IMR-90 (cell line): ENCODE results near the gene BEND2. TPM values are rescaled to one million over a fixed set of nuclear protein-coding genes. Genes with fewer than 3 reads are reported as not detected.

ENCODE experiments used
- ATAC-seq: fragments of 200-7000 bp; cut with Tn5 transposase; 2 replicates; pipeline ENCODE4 v1.9.1; 2020; ENCODE audit warnings: low read depth, mild to moderate bottlenecking, moderate library complexity
- BruUV-seq: library from RNA; stranded (reverse); fragments of 400-500 nt; replicated peaks from 2 replicates; lab custom pipeline; 2021; lab: Mats Ljungman, UMichigan
- CTCF ChIA-PET: fragments of 300-600 bp; formaldehyde crosslinking; extraction: SDS; loops from one replicate; lab custom pipeline; 2021; ENCODE audit warnings: antibody characterized with exemption; lab: Yijun Ruan, JAX
- POLR2A ChIA-PET: fragments of 300-600 bp; sonication (Branson Sonifier 250); formaldehyde crosslinking; loops from one replicate; lab custom pipeline; 2022; ENCODE audit warnings: antibody characterized with exemption; ENCODE audit not compliant: unreplicated experiment; lab: Charles Lee
- DNase-seq: peaks from one replicate; pipeline ENCODE4 v3.0.0; 2013
- H2AFZ ChIP-seq: replicated peaks from 2 replicates; pipeline ENCODE3; 2013; ENCODE audit warnings: low read length, mild to moderate bottlenecking; ENCODE audit not compliant: poor library complexity
- H2AK5ac ChIP-seq: 2 replicates; pipeline ENCODE4 v1.6.1; 2013; ENCODE audit warnings: low read depth, low read length, inconsistent platforms
- H2AK9ac ChIP-seq: replicated peaks from 2 replicates; pipeline ENCODE3; 2013; ENCODE audit warnings: mild to moderate bottlenecking, low read depth, low read length, moderate library complexity; ENCODE audit not compliant: poor library complexity
- H2BK120ac ChIP-seq: 2 replicates; pipeline ENCODE4 v1.6.1; 2013; ENCODE audit warnings: low read depth, low read length, inconsistent platforms
- H2BK15ac ChIP-seq: 3 replicates; pipeline ENCODE4 v1.6.1; 2013; ENCODE audit warnings: low read depth, low read length, inconsistent platforms
- H2BK20ac ChIP-seq: 2 replicates; pipeline ENCODE4 v1.6.1; 2013; ENCODE audit warnings: low read depth, mild to moderate bottlenecking, inconsistent platforms, low read length, moderate library complexity
- H2BK5ac ChIP-seq: 2 replicates; pipeline ENCODE4 v1.6.1; 2013; ENCODE audit warnings: mild to moderate bottlenecking, low read depth, low read length, inconsistent platforms; ENCODE audit not compliant: poor library complexity, severe bottlenecking
- H3K14ac ChIP-seq: replicated peaks from 2 replicates; pipeline ENCODE4 v1.6.1; 2013; ENCODE audit warnings: low read depth, low read length, inconsistent platforms
- H3K18ac ChIP-seq: 2 replicates; pipeline ENCODE4 v1.6.1; 2013; ENCODE audit warnings: low read depth, low read length, control low read depth
- H3K23ac ChIP-seq: 2 replicates; pipeline ENCODE4 v1.6.1; 2013; ENCODE audit warnings: low read depth, low read length, inconsistent platforms
- H3K27ac ChIP-seq: 2 replicates; pipeline ENCODE4 v1.5.1; 2013; ENCODE audit warnings: mild to moderate bottlenecking, control low read depth, low read length; ENCODE audit not compliant: insufficient read depth
- H3K27me3 ChIP-seq: 2 replicates; pipeline ENCODE4 v1.6.1; 2013; ENCODE audit warnings: low read length; ENCODE audit not compliant: control insufficient read depth, insufficient read depth
- H3K36me3 ChIP-seq: 2 replicates; pipeline ENCODE4 v1.6.1; 2013; ENCODE audit warnings: low read length, mixed read lengths; ENCODE audit not compliant: control insufficient read depth, insufficient read depth
- H3K4ac ChIP-seq: 2 replicates; pipeline ENCODE4 v1.6.1; 2013; ENCODE audit warnings: low read depth, low read length, inconsistent platforms
- H3K4me1 ChIP-seq: 2 replicates; pipeline ENCODE4 v1.6.1; 2013; ENCODE audit warnings: low read length, mixed read lengths; ENCODE audit not compliant: control insufficient read depth, insufficient read depth
- H3K4me2 ChIP-seq: 2 replicates; pipeline ENCODE4 v1.6.1; 2013; ENCODE audit warnings: low read depth, mild to moderate bottlenecking, control low read depth, low read length, moderate library complexity
- H3K4me3 ChIP-seq: 2 replicates; pipeline ENCODE4 v1.5.1; 2013; ENCODE audit warnings: low read depth, mild to moderate bottlenecking, control low read depth, low read length, moderate library complexity; ENCODE audit not compliant: insufficient read depth
- H3K56ac ChIP-seq: 2 replicates; pipeline ENCODE4 v1.6.1; 2013; ENCODE audit warnings: low read length, inconsistent platforms; ENCODE audit not compliant: insufficient read depth; ENCODE audit errors: extremely low read depth
- H3K79me1 ChIP-seq, 2 experiments: 2 replicates each; pipeline ENCODE4 v1.6.1; 2013; ENCODE audit warnings: low read length in 2 of 2, inconsistent platforms in 1 of 2, low read depth in 1 of 2
- H3K9ac ChIP-seq: 2 replicates; pipeline ENCODE4 v1.6.1; 2013; ENCODE audit warnings: low read depth, low read length, control low read depth
- H3K9me1 ChIP-seq: 2 replicates; pipeline ENCODE4 v1.6.1; 2013; ENCODE audit warnings: low read length, inconsistent platforms; ENCODE audit not compliant: insufficient read depth
- H3K9me3 ChIP-seq: 2 replicates; pipeline ENCODE4 v1.6.1; 2013; ENCODE audit warnings: low read length; ENCODE audit not compliant: control insufficient read depth, insufficient read depth
- H4K20me1 ChIP-seq: 2 replicates; pipeline ENCODE4 v1.6.1; 2013; ENCODE audit warnings: low read length, inconsistent platforms; ENCODE audit not compliant: insufficient read depth
- H4K5ac ChIP-seq: 2 replicates; pipeline ENCODE4 v1.6.1; 2013; ENCODE audit warnings: mild to moderate bottlenecking, low read depth, low read length, control low read depth
- H4K8ac ChIP-seq, 2 experiments: 2 replicates each; pipeline ENCODE4 v1.6.1; 2013; ENCODE audit warnings: low read depth in 2 of 2, low read length in 2 of 2, control low read depth in 1 of 2, inconsistent platforms in 1 of 2
- H4K91ac ChIP-seq: 2 replicates; pipeline ENCODE4 v1.6.1; 2013; ENCODE audit warnings: low read depth, low read length, inconsistent platforms; ENCODE audit not compliant: insufficient read depth
- BHLHE40 ChIP-seq: fragments of 150-350 bp; IDR thresholded peaks from 2 replicates; pipeline ENCODE4 v1.6.1; 2016; ENCODE audit warnings: mild to moderate bottlenecking, low read depth, low read length
- MXI1 ChIP-seq: IDR thresholded peaks from 2 replicates; pipeline ENCODE4 v1.6.1; 2012; ENCODE audit warnings: low read depth, mild to moderate bottlenecking, low read length, moderate library complexity, borderline replicate concordance
- RCOR1 ChIP-seq: IDR thresholded peaks from 2 replicates; pipeline ENCODE4 v1.6.1; 2012; ENCODE audit warnings: mild to moderate bottlenecking, low read length, improper control_type of control experiment; ENCODE audit not compliant: insufficient replicate concordance
- WGBS, 2 experiments: methylation state at CpG; one replicate each; pipeline versions ENCODE4 v1.1.5 to v1.1.7; 2013; ENCODE audit warnings: missing lambda C conversion rate in 2 of 2; ENCODE audit not compliant: insufficient read length in 1 of 2; ENCODE audit errors: extremely low coverage in 2 of 2; 5-methylcytosine and 5-hydroxymethylcytosine counted together
- dilution Hi-C: fragments of 300-500 bp; cut with HindIII; formaldehyde crosslinking; loops from one replicate; pipeline ENCODE4 v1.14.3; 2018; ENCODE audit warnings: low sequenced_read_pairs; ENCODE audit not compliant: unreplicated experiment
- in situ Hi-C: fragments of 300-500 bp; cut with MboI; formaldehyde crosslinking; loops from 3 replicates; pipeline ENCODE4 v1.14.3; 2019; ENCODE audit warnings: low sequenced_read_pairs, inconsistent platforms, mixed read lengths
- intact Hi-C: fragments of 100-400 bp; cut with micrococcal nuclease; formaldehyde crosslinking; loops from 2 replicates; pipeline ENCODE4 v1.10.0; 2022
- polyA plus RNA-seq, 3 experiments: library from polyadenylated mRNA; depleted of rRNA; stranded (reverse); fragments of >200 nt; gene quantifications; 2 replicates each; pipeline ENCODE4 v1.2.3, GENCODE V29; 2012; ENCODE audit warnings: low replicate concordance in 1 of 3
- total RNA-seq: library from RNA; depleted of rRNA; stranded (reverse); fragments of >200 nt; gene quantifications from 2 replicates; pipeline ENCODE4 v1.2.3, GENCODE V29; 2012
- TF ChIP-seq, protein P1 (sequence below): fragments of 150-350 bp; IDR thresholded peaks from 2 replicates; pipeline ENCODE4 v1.6.1; 2017; ENCODE audit warnings: mild to moderate bottlenecking, antibody characterized with exemption, low read length, low read depth

BEND2 gene
- total and polyA plus RNA-seq, 2 of the 4 experiments (the other 2 are of a cell fraction), result not detected

DNA sequence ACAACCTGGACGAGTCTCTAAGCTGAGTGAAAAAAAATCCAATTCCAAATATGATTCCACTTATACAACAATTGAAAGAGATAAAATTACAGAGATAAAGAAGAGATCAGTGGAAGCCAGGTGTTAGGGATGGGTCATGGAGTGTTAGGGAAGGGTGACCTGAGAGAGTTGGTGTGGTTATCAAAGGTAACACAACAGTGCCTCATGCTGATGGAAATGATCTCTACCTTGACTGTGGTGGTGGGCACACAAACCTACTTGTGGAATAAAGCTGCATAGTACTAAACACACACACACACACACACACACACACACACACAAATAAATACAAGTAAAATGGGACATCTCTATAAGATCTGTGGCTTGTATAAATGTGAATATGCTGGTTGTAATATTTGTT, 26.0 kb downstream of the BEND2 start:
- H4K20me1 ChIP-seq, result no peaks in the 10 kb centered on the region
- no peaks in the 10 kb centered on the region for H3K36me3 ChIP-seq
- no peak overlapping the region for H3K56ac ChIP-seq
- H3K4me1 ChIP-seq, result no peaks in the 10 kb centered on the region
- no peak overlapping the region for H3K27ac ChIP-seq
- H3K23ac ChIP-seq, result no peak overlapping the region
- DNase-seq (no peak), ATAC-seq (no peak)
- H2BK5ac ChIP-seq, result no peak overlapping the region
- H2AK5ac ChIP-seq, result no peak overlapping the region
- no peak overlapping the region for H4K8ac ChIP-seq
- H3K18ac ChIP-seq, result no peak overlapping the region
- H4K91ac ChIP-seq, result no peak overlapping the region
- H2BK120ac ChIP-seq, result no peak overlapping the region
- H3K4me2 ChIP-seq, result no peak overlapping the region
- no CpG with 5 or more reads among the region's 1 CpG for WGBS, 2 experiments
- CTCF ChIA-PET, result no interaction called here
- dilution Hi-C loops (no loop called here), intact Hi-C loops (no loop called here), in situ Hi-C loops (no loop called here)
- H2AK9ac ChIP-seq, result no peak overlapping the region
- H2BK15ac ChIP-seq, result no peak overlapping the region
- TF ChIP-seq BHLHE40 (no peak), MXI1 (no peak), RCOR1 (no peak)
- TF ChIP-seq, protein P1, sequence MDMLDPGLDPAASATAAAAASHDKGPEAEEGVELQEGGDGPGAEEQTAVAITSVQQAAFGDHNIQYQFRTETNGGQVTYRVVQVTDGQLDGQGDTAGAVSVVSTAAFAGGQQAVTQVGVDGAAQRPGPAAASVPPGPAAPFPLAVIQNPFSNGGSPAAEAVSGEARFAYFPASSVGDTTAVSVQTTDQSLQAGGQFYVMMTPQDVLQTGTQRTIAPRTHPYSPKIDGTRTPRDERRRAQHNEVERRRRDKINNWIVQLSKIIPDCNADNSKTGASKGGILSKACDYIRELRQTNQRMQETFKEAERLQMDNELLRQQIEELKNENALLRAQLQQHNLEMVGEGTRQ, result no peak
- H4K5ac ChIP-seq, result no peak overlapping the region
- H3K79me1 ChIP-seq, result no peaks in the 10 kb centered on the region
- no peak overlapping the region for H3K14ac ChIP-seq
- H2BK20ac ChIP-seq, result no peak overlapping the region
- POLR2A ChIA-PET, result no interaction called here
- H3K4me3 ChIP-seq, result no peak overlapping the region
- no peak overlapping the region for H2AFZ ChIP-seq
- BruUV-seq, result no TSS peak
- H3K9ac ChIP-seq, result no peak overlapping the region
- no peak overlapping the region for H3K4ac ChIP-seq
- no peaks in the 10 kb centered on the region for H3K9me3 ChIP-seq
- H3K9me1 ChIP-seq, result no peaks in the 10 kb centered on the region
- no peaks in the 10 kb centered on the region for H3K27me3 ChIP-seq
